H1 (cell line): ENCODE measurements around the gene LIPC. TPM values are rescaled to one million over a fixed set of nuclear protein-coding genes. Genes with fewer than 3 reads are reported as not detected.

Experiments
- CBX8 ChIP-seq: fragments of 300-800, 300-1000 bp; sonication (generic); IDR thresholded peaks from 2 replicates; pipeline ENCODE4 v1.7.1; 2016; ENCODE audit warnings: low read depth, low read length, borderline replicate concordance
- JUND ChIP-seq: IDR thresholded peaks from 2 replicates; pipeline ENCODE4 v1.6.1; 2011; ENCODE audit warnings: mild to moderate bottlenecking, improper control_type of control experiment, low read length
- POLR2AphosphoS5 ChIP-seq: IDR thresholded peaks from 2 replicates; pipeline ENCODE4 v1.6.1; 2011; ENCODE audit warnings: low read depth, low read length
- RXRA ChIP-seq: IDR thresholded peaks from 2 replicates; pipeline ENCODE4 v1.6.1; 2011; ENCODE audit warnings: low read depth, mild to moderate bottlenecking, low read length, moderate library complexity; ENCODE audit not compliant: insufficient read depth
- SRF ChIP-seq: IDR thresholded peaks from 2 replicates; pipeline ENCODE4 v1.6.1; 2011; ENCODE audit warnings: mild to moderate bottlenecking, low read depth, low read length, moderate library complexity
- polyA plus RNA-seq, 7 experiments: library from polyadenylated mRNA; depleted of rRNA in 3 of 7; stranded (reverse) in 5 of 7; unstranded in 2 of 7; fragments of >200 nt in 5 of 7; fragments of 200-250 nt in 2 of 7; gene quantifications; 1 replicate in 5 of 7; 2 replicates in 1 of 7; 4 replicates in 1 of 7; pipeline versions ENCODE4 v1.2.1 to v1.2.3, GENCODE V29; 2011 to 2013; ENCODE audit warnings: missing spikeins in 2 of 7, mixed read lengths in 2 of 7
- total RNA-seq: library from RNA; stranded (reverse); fragmentation: NEBNext Ultra II Directional; extraction: Animal tissue kit (Norgen Biotek cat#: 25700); gene quantifications from 2 replicates; pipeline ENCODE4 v1.2.1, GENCODE V29; 2021

LIPC gene
- total and polyA plus RNA-seq, 2 of the 8 experiments (the other 6 are each of a cell fraction or from before 2014, with no cell fraction given) = not detected

- TF ChIP-seq CBX8 = no peak
- TF ChIP-seq RXRA = no peak
- TF ChIP-seq SRF = no peak
- TF ChIP-seq POLR2AphosphoS5 = no peak
- TF ChIP-seq JUND = no peak
Measured at GRCh38 chr15:58445865-58446264, 14.1 kb downstream of the LIPC start (continued).
